Liver (tissue), 9 donors: ENCODE results near the gene RPAP2. TPM values are rescaled to one million over a fixed set of nuclear protein-coding genes. Genes with fewer than 3 reads are reported as not detected.
"Not testable (repeated sequence)": the region's sequence is repeated elsewhere in the genome, so short reads cannot be mapped to it uniquely, and the experiment has no call there.

Experiments
- DNase-seq: peaks from one replicate; pipeline ENCODE4 v3.0.0-alpha.2; 2017; ENCODE audit warnings: low spot score
- H3K27ac ChIP-seq, 2 donors: one replicate each; pipeline ENCODE4 v1.7.0; 2013; ENCODE audit warnings: inconsistent platforms in 2 of 2, low read length in 2 of 2, control low read depth in 1 of 2, low read depth in 1 of 2, mild to moderate bottlenecking in 1 of 2
- H3K27me3 ChIP-seq, 4 donors: one replicate each; pipeline versions ENCODE4 v1.6.1 to v1.7.0; 2013; ENCODE audit warnings: low read length in 3 of 4, inconsistent platforms in 1 of 4, mild to moderate bottlenecking in 1 of 4, moderate library complexity in 1 of 4; ENCODE audit not compliant: control insufficient read depth in 4 of 4, insufficient read depth in 4 of 4
- H3K36me3 ChIP-seq, 4 donors: one replicate each; pipeline versions ENCODE4 v1.6.1 to v1.7.0; 2013; ENCODE audit warnings: low read length in 3 of 4, mild to moderate bottlenecking in 3 of 4, low read depth in 1 of 4, moderate library complexity in 1 of 4; ENCODE audit not compliant: control insufficient read depth in 4 of 4, insufficient read depth in 3 of 4
- H3K4me1 ChIP-seq, 4 donors: one replicate each; pipeline versions ENCODE4 v1.6.1 to v1.7.0; 2013; ENCODE audit warnings: low read length in 3 of 4, mild to moderate bottlenecking in 3 of 4, moderate library complexity in 1 of 4; ENCODE audit not compliant: control insufficient read depth in 4 of 4, insufficient read depth in 4 of 4
- H3K4me3 ChIP-seq, 3 donors: one replicate each; pipeline versions ENCODE4 v1.6.1 to v1.7.0; 2013; ENCODE audit warnings: low read length in 3 of 3, control low read depth in 1 of 3, low read depth in 1 of 3, mild to moderate bottlenecking in 1 of 3
- H3K9ac ChIP-seq, 2 donors: one replicate each; pipeline ENCODE4 v1.7.0; 2013; ENCODE audit warnings: low read length in 2 of 2, mild to moderate bottlenecking in 2 of 2, moderate library complexity in 2 of 2, control low read depth in 1 of 2, low read depth in 1 of 2
- H3K9me3 ChIP-seq, 4 donors: one replicate each; pipeline versions ENCODE4 v1.6.1 to v1.7.0; 2013; ENCODE audit warnings: low read length in 3 of 4; ENCODE audit not compliant: control insufficient read depth in 4 of 4
- ATF3 ChIP-seq: IDR thresholded peaks from 2 replicates; pipeline ENCODE4 v1.6.1; 2016; ENCODE audit warnings: antibody characterized with exemption
- FOXA1 ChIP-seq: IDR thresholded peaks from 2 replicates; pipeline ENCODE4 v1.6.1; 2016; ENCODE audit warnings: antibody characterized with exemption
- GABPA ChIP-seq, 2 donors: IDR thresholded peaks in 1 of 2; conservative IDR thresholded peaks in 1 of 2; 2 replicates each; pipeline ENCODE4 v1.6.1; 2016; ENCODE audit warnings: antibody characterized with exemption in 2 of 2, mild to moderate bottlenecking in 1 of 2, moderate library complexity in 1 of 2
- HNF4G ChIP-seq: IDR thresholded peaks from 2 replicates; pipeline ENCODE4 v1.6.1; 2016; ENCODE audit warnings: antibody characterized with exemption
- JUND ChIP-seq, 2 donors: IDR thresholded peaks; 2 replicates each; pipeline ENCODE4 v1.6.1; 2016; ENCODE audit warnings: antibody characterized with exemption in 2 of 2
- NR2F2 ChIP-seq: IDR thresholded peaks from 2 replicates; pipeline ENCODE4 v1.6.1; 2016; ENCODE audit warnings: antibody characterized with exemption
- RAD21 ChIP-seq, 2 donors: IDR thresholded peaks; 2 replicates each; pipeline ENCODE4 v1.6.1; 2016; ENCODE audit warnings: antibody characterized with exemption in 2 of 2, mild to moderate bottlenecking in 2 of 2
- RXRA ChIP-seq, 2 donors: IDR thresholded peaks; 2 replicates each; pipeline ENCODE4 v1.6.1; 2017 to 2018; ENCODE audit warnings: antibody characterized with exemption in 2 of 2, mild to moderate bottlenecking in 1 of 2
- SP1 ChIP-seq: IDR thresholded peaks from 2 replicates; pipeline ENCODE4 v1.6.1; 2018; ENCODE audit warnings: antibody characterized with exemption, mild to moderate bottlenecking
- TAF1 ChIP-seq: conservative IDR thresholded peaks from 2 replicates; pipeline ENCODE4 v1.6.1; 2016; ENCODE audit warnings: antibody characterized with exemption, mild to moderate bottlenecking
- WGBS: extraction: QIAGEN DNeasy Blood & Tissue Kit; methylation state at CpG from one replicate; pipeline ENCODE4 v1.1.7; 2013; 5-methylcytosine and 5-hydroxymethylcytosine counted together
- polyA plus RNA-seq, 2 donors: library from polyadenylated mRNA; stranded (reverse) in 1 of 2; unstranded in 1 of 2; fragments of 200-250 nt in 1 of 2; fragments of >200 nt in 1 of 2; fragmentation: Nextera tagmentation in 1 of 2; extraction: Ambion mirVana in 1 of 2; gene quantifications; one replicate each; pipeline versions ENCODE4 v1.2.1 to v1.2.3, GENCODE V29; 2013 to 2015
- total RNA-seq, 2 donors: library from RNA; depleted of rRNA; stranded (reverse); fragments of >200 nt; gene quantifications; one replicate each; pipeline ENCODE4 v1.2.3, GENCODE V29; 2014
- TF ChIP-seq, protein P1 (sequence below): fragments of 150-350 bp; IDR thresholded peaks from 2 replicates; pipeline ENCODE4 v1.5.1; 2017; ENCODE audit warnings: improper control_type of control experiment, low read depth, low read length; ENCODE audit not compliant: missing input control
- TF ChIP-seq, protein P2 (sequence below): IDR thresholded peaks from 2 replicates; pipeline ENCODE4 v1.6.1; 2016; ENCODE audit warnings: antibody characterized with exemption, mild to moderate bottlenecking
- donor health status: healthy.
- donor health status: healthy.
- donor health status: healthy.
- donor health status: healthy.
- donor health status: healthy.

Gene RPAP2
- total and polyA plus RNA-seq, 4 donors: 2.7 to 8.6 (median 4.4) TPM

DNA sequence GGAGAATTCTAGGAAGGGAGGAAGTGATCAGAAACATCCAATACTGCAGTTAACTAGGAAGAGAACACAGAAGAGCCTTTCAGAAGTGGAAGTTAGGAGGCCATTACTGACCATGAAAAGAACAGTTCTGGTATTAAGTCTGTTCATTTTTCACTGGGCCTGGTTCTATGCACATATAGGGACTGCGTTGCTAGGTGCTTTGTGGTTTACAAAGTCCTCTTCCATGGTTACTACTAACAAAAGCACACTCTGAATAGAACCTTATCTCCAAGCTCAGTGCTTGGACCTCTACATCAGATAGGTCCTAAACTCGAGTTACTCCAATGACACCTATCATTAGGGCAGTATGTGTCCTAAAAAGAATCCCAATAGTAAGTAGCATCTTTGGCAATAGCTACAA, 75.4 kb downstream of the RPAP2 start:
- H3K27me3 ChIP-seq: no peaks in the 10 kb centered on the region
- H3K9ac ChIP-seq: no peak overlapping the region
- H3K27ac ChIP-seq: no peak overlapping the region
- H3K9me3 ChIP-seq: no peaks in the 10 kb centered on the region
- TF ChIP-seq GABPA (IDR thresholded peaks at IDR 0.05 in 1 of 2, conservative IDR thresholded peaks at IDR 0.05 in 1 of 2) (no peak), HNF4G (no peak), NR2F2 (no peak), SP1 (no peak), RXRA (IDR thresholded peaks at IDR 0.05) (no peak), RAD21 (IDR thresholded peaks at IDR 0.05) (no peak), JUND (IDR thresholded peaks at IDR 0.05) (no peak), ATF3 (no peak)
- TF ChIP-seq, protein P1, sequence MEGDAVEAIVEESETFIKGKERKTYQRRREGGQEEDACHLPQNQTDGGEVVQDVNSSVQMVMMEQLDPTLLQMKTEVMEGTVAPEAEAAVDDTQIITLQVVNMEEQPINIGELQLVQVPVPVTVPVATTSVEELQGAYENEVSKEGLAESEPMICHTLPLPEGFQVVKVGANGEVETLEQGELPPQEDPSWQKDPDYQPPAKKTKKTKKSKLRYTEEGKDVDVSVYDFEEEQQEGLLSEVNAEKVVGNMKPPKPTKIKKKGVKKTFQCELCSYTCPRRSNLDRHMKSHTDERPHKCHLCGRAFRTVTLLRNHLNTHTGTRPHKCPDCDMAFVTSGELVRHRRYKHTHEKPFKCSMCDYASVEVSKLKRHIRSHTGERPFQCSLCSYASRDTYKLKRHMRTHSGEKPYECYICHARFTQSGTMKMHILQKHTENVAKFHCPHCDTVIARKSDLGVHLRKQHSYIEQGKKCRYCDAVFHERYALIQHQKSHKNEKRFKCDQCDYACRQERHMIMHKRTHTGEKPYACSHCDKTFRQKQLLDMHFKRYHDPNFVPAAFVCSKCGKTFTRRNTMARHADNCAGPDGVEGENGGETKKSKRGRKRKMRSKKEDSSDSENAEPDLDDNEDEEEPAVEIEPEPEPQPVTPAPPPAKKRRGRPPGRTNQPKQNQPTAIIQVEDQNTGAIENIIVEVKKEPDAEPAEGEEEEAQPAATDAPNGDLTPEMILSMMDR: no peak
- TF ChIP-seq, protein P2, sequence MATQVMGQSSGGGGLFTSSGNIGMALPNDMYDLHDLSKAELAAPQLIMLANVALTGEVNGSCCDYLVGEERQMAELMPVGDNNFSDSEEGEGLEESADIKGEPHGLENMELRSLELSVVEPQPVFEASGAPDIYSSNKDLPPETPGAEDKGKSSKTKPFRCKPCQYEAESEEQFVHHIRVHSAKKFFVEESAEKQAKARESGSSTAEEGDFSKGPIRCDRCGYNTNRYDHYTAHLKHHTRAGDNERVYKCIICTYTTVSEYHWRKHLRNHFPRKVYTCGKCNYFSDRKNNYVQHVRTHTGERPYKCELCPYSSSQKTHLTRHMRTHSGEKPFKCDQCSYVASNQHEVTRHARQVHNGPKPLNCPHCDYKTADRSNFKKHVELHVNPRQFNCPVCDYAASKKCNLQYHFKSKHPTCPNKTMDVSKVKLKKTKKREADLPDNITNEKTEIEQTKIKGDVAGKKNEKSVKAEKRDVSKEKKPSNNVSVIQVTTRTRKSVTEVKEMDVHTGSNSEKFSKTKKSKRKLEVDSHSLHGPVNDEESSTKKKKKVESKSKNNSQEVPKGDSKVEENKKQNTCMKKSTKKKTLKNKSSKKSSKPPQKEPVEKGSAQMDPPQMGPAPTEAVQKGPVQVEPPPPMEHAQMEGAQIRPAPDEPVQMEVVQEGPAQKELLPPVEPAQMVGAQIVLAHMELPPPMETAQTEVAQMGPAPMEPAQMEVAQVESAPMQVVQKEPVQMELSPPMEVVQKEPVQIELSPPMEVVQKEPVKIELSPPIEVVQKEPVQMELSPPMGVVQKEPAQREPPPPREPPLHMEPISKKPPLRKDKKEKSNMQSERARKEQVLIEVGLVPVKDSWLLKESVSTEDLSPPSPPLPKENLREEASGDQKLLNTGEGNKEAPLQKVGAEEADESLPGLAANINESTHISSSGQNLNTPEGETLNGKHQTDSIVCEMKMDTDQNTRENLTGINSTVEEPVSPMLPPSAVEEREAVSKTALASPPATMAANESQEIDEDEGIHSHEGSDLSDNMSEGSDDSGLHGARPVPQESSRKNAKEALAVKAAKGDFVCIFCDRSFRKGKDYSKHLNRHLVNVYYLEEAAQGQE: no peak
- no peaks in the 10 kb centered on the region for H3K36me3 ChIP-seq
- DNase-seq: no peak
- WGBS: 90% methylated on average over 2 of the region's 2 CpGs
- no peak overlapping the region for H3K4me3 ChIP-seq
- H3K4me1 ChIP-seq: no peaks in the 10 kb centered on the region

GRCh38 chr1:92376345-92376744, 77.5 kb downstream of the RPAP2 start:
- H3K27ac ChIP-seq: no peak overlapping the region
- H3K4me1 ChIP-seq: no peaks in the 10 kb centered on the region
- no peaks in the 10 kb centered on the region for H3K27me3 ChIP-seq
- TF ChIP-seq, protein P1: no peak
- TF ChIP-seq TAF1: no peak
- no peak for TF ChIP-seq RAD21 (IDR thresholded peaks at IDR 0.05)
- TF ChIP-seq FOXA1: no peak
- no peak overlapping the region for H3K9ac ChIP-seq
- peaks cover 0 to 5% (median 0%) of the 10 kb centered on the region in 4 donors for H3K36me3 ChIP-seq
- no peak for DNase-seq
- 70% methylated on average over 2 of the region's 2 CpGs for WGBS
- H3K4me3 ChIP-seq: no peak overlapping the region
- H3K9me3 ChIP-seq: no peaks in the 10 kb centered on the region

GRCh38 chr1:92377991-92378390, 79.1 kb downstream of the RPAP2 start:
- not testable (repeated sequence) for DNase-seq, H3K9ac ChIP-seq, H3K4me1 ChIP-seq, H3K4me3 ChIP-seq, H3K9me3 ChIP-seq, H3K27me3 ChIP-seq, H3K36me3 ChIP-seq, H3K27ac ChIP-seq
- 98% methylated on average over 4 of the region's 4 CpGs for WGBS
